NB4 (cell line): ENCODE measurements around the gene CCDC89.

Experiments
- CTCF ChIP-seq: IDR thresholded peaks from one replicate; pipeline ENCODE4 v1.5.1; 2012; ENCODE audit warnings: low read depth, low read length
- POLR2A ChIP-seq: IDR thresholded peaks from 2 replicates; pipeline ENCODE4 v1.6.1; 2011; ENCODE audit warnings: mild to moderate bottlenecking; ENCODE audit not compliant: insufficient read length; ENCODE audit errors: extremely low read depth

- no peak for TF ChIP-seq CTCF
- no peak for TF ChIP-seq POLR2A
Observed at GRCh38 chr11:85685125-85685819, 723 bp downstream of the CCDC89 start.
